OCI-LY3 (cell line): ENCODE results near the gene AFP.

Experiments
- H2AFZ ChIP-seq: fragments of 200-600, 300-600 bp; shearing (Covaris generic); 2 replicates; pipeline ENCODE4 v1.6.0; 2014; ENCODE audit warnings: antibody characterized with exemption, low read depth, low read length
- H3K27ac ChIP-seq: fragments of 200-600, 300-600 bp; sonication (generic); 2 replicates; pipeline ENCODE4 v1.5.1; 2014; ENCODE audit warnings: mild to moderate bottlenecking, low read length, moderate library complexity, mixed read lengths
- H3K27me3 ChIP-seq: fragments of 200-600, 300-600 bp; sonication (generic); 2 replicates; pipeline ENCODE4 v1.6.1; 2014; ENCODE audit warnings: low read depth, low read length, mixed read lengths
- H3K36me3 ChIP-seq: fragments of 200-600, 300-600 bp; sonication (generic); replicated peaks from 2 replicates; pipeline ENCODE3; 2014; ENCODE audit warnings: low read depth, low read length, mixed read lengths
- H3K4me1 ChIP-seq: fragments of 300-600, 200-600 bp; sonication (generic); 2 replicates; pipeline ENCODE4 v1.6.1; 2014; ENCODE audit warnings: low read length, mixed read lengths
- H3K4me2 ChIP-seq: fragments of 200-600, 300-600 bp; sonication (generic); 2 replicates; pipeline ENCODE4 v1.6.1; 2014; ENCODE audit warnings: low read length, mixed read lengths
- H3K4me3 ChIP-seq: fragments of 300-600, 200-600 bp; sonication (generic); 2 replicates; pipeline ENCODE4 v1.5.1; 2014; ENCODE audit warnings: antibody characterized with exemption, mild to moderate bottlenecking, low read length, moderate library complexity
- H3K79me2 ChIP-seq: fragments of 300-600, 200-600 bp; shearing (Covaris generic); 2 replicates; pipeline ENCODE4 v1.6.1; 2014; ENCODE audit warnings: mild to moderate bottlenecking, low read length, mixed read lengths
- H3K9ac ChIP-seq: fragments of 300-600, 200-600 bp; shearing (Covaris generic); 2 replicates; pipeline ENCODE4 v1.6.0; 2014; ENCODE audit warnings: mild to moderate bottlenecking, low read length, moderate library complexity
- H3K9me3 ChIP-seq: fragments of 200-600, 300-600 bp; shearing (Covaris generic); 2 replicates; pipeline ENCODE4 v1.6.1; 2014; ENCODE audit warnings: low read length, mixed read lengths; ENCODE audit not compliant: insufficient read depth
- H4K20me1 ChIP-seq: fragments of 200-600, 300-600 bp; sonication (generic); 2 replicates; pipeline ENCODE4 v1.6.1; 2016; ENCODE audit warnings: low read length, mixed read lengths; ENCODE audit not compliant: insufficient read depth
- EZH2phosphoT487 ChIP-seq: fragments of 200-600 bp; shearing (Covaris generic); IDR thresholded peaks from 2 replicates; pipeline ENCODE4 v1.6.1; 2018; ENCODE audit warnings: antibody characterized with exemption, mixed run types, low read depth
- TF ChIP-seq, protein P1 (sequence below): fragments of 200-600, 300-600 bp; sonication (generic); IDR thresholded peaks from 2 replicates; pipeline ENCODE4 v1.5.1; 2014; ENCODE audit warnings: antibody characterized with exemption, low read length, low read depth

The AFP gene

DNA sequence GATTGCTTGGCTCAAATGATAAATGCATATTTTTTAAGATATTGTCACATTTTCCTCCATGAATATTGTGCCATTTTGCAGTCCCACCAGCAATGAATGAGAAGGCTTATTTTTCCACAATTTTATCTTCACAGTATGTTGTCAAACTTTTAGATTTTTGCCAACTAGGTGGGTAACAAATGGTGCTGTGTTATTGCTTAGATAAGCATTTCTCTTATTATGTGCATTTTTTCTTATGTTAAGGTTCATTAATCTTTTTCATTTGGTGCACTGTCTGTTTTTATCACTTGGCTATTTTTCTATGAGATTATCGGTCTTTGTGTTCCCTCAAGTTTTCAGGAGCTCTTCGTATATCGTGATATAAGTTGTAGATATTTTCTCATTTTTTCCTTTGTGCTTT is 32.1 kb downstream of the AFP start:
- no peak overlapping the region for H3K9ac ChIP-seq
- no peak overlapping the region for H2AFZ ChIP-seq
- H3K4me2 ChIP-seq: no peak overlapping the region
- H3K9me3 ChIP-seq: no peaks in the 10 kb centered on the region
- H3K4me1 ChIP-seq: no peaks in the 10 kb centered on the region
- no peaks in the 10 kb centered on the region for H3K27me3 ChIP-seq
- H3K27ac ChIP-seq: no peak overlapping the region
- no peaks in the 10 kb centered on the region for H4K20me1 ChIP-seq
- no peak overlapping the region for H3K4me3 ChIP-seq
- TF ChIP-seq EZH2phosphoT487: no peak
- TF ChIP-seq, protein P1, sequence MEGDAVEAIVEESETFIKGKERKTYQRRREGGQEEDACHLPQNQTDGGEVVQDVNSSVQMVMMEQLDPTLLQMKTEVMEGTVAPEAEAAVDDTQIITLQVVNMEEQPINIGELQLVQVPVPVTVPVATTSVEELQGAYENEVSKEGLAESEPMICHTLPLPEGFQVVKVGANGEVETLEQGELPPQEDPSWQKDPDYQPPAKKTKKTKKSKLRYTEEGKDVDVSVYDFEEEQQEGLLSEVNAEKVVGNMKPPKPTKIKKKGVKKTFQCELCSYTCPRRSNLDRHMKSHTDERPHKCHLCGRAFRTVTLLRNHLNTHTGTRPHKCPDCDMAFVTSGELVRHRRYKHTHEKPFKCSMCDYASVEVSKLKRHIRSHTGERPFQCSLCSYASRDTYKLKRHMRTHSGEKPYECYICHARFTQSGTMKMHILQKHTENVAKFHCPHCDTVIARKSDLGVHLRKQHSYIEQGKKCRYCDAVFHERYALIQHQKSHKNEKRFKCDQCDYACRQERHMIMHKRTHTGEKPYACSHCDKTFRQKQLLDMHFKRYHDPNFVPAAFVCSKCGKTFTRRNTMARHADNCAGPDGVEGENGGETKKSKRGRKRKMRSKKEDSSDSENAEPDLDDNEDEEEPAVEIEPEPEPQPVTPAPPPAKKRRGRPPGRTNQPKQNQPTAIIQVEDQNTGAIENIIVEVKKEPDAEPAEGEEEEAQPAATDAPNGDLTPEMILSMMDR: no peak
- H3K79me2 ChIP-seq: no peaks in the 10 kb centered on the region
- no peaks in the 10 kb centered on the region for H3K36me3 ChIP-seq

DNA sequence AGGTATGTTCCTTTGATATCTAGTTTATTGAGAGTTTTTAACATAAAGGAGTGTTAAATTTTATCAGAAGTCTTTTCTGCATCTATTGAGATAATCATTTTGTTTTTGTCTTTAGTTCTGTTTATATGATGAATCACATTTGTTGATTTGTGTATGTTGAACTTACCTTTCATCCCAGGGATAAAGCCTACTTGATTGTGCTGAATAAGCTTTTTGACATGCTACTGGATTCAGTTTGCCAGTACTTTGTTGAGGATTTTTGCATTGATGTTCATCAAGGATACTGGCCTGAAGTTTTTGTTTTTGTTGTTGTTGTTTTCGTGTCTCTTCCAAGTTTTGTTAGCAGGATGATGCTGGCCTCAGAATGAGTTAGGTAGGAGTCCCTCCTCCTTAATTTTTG is 34.7 kb downstream of the AFP start:
- no peaks in the 10 kb centered on the region for H3K79me2 ChIP-seq
- H3K36me3 ChIP-seq: no peaks in the 10 kb centered on the region

GRCh38 chr4:73477176-73477575 is 41.2 kb downstream of the AFP start:
- H3K27ac ChIP-seq: no peak overlapping the region
- no peak overlapping the region for H3K4me3 ChIP-seq
- no peak overlapping the region for H2AFZ ChIP-seq
- H3K9me3 ChIP-seq: no peaks in the 10 kb centered on the region
- H3K36me3 ChIP-seq: no peaks in the 10 kb centered on the region
- H3K9ac ChIP-seq: no peak overlapping the region
- no peaks in the 10 kb centered on the region for H3K27me3 ChIP-seq
- TF ChIP-seq, protein P1: no peak
- no peak for TF ChIP-seq EZH2phosphoT487
- no peak overlapping the region for H3K4me2 ChIP-seq
- no peaks in the 10 kb centered on the region for H3K4me1 ChIP-seq
- no peaks in the 10 kb centered on the region for H3K79me2 ChIP-seq
- H4K20me1 ChIP-seq: no peaks in the 10 kb centered on the region

More for the DNA sequence above, 34.7 kb downstream of the AFP start:
- H3K27me3 ChIP-seq: no peaks in the 10 kb centered on the region
- no peak overlapping the region for H3K9ac ChIP-seq
- no peak for TF ChIP-seq EZH2phosphoT487
- TF ChIP-seq, protein P1: no peak
- H3K9me3 ChIP-seq: no peaks in the 10 kb centered on the region
- no peak overlapping the region for H3K4me2 ChIP-seq
- H4K20me1 ChIP-seq: no peaks in the 10 kb centered on the region
- no peak overlapping the region for H3K4me3 ChIP-seq
- H3K4me1 ChIP-seq: no peaks in the 10 kb centered on the region
- no peak overlapping the region for H2AFZ ChIP-seq
- H3K27ac ChIP-seq: no peak overlapping the region

DNA sequence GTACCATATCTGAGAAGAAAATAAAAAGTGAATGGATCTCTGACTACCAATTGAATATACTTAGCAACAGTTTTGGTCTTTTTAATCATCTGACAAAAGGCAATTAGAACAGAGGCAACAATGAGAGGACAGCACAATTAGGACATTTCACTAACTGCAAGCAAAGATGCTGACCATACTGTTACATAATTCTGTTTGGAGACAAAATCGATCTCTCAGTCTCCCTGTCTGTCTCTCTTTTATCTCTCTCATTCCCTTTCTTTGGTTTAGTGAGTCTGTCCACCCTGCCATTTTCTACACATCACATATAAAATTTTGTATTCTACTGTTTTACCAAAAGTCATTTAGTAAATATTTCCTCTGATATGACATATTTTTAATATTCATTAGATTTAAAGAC is 43.3 kb downstream of the AFP start:
- H4K20me1 ChIP-seq: no peaks in the 10 kb centered on the region
- H2AFZ ChIP-seq: no peak overlapping the region
- H3K4me2 ChIP-seq: no peak overlapping the region
- H3K27me3 ChIP-seq: no peaks in the 10 kb centered on the region
- TF ChIP-seq, protein P1: no peak
- no peak for TF ChIP-seq EZH2phosphoT487
- H3K4me3 ChIP-seq: no peak overlapping the region
- no peak overlapping the region for H3K9ac ChIP-seq
- H3K27ac ChIP-seq: no peak overlapping the region
- no peaks in the 10 kb centered on the region for H3K36me3 ChIP-seq
- H3K9me3 ChIP-seq: no peaks in the 10 kb centered on the region
- H3K4me1 ChIP-seq: no peaks in the 10 kb centered on the region
- H3K79me2 ChIP-seq: no peaks in the 10 kb centered on the region
